HL-60 (cell line): Measurements from ENCODE around the gene DNAH1.

ENCODE experiments used
- DNase-seq, 2 experiments: peaks; one replicate each; pipeline ENCODE4 v3.0.0-alpha.2; 2010 to 2020; ENCODE audit warnings: low read depth in 1 of 2, low spot score in 1 of 2
- H3K27ac ChIP-seq: fragments of 250-450 bp; sonication (Bioruptor Pico); replicated peaks from 2 replicates; pipeline ENCODE4 v1.5.1; 2020; ENCODE audit warnings: mild to moderate bottlenecking, moderate library complexity
- H3K27me3 ChIP-seq: fragments of 250-450 bp; sonication (Bioruptor Pico); 2 replicates; pipeline ENCODE4 v1.5.1; 2021; ENCODE audit warnings: mild to moderate bottlenecking, moderate library complexity; ENCODE audit not compliant: insufficient read depth, poor library complexity, severe bottlenecking
- H3K4me3 ChIP-seq: replicated peaks from 2 replicates; pipeline ENCODE4 v1.5.1; 2011; ENCODE audit warnings: mild to moderate bottlenecking, control low read depth, low read length; ENCODE audit not compliant: insufficient read depth
- CTCF ChIP-seq: IDR thresholded peaks from one replicate; pipeline ENCODE4 v1.5.1; 2011; ENCODE audit warnings: low read length, control low read depth, inconsistent platforms; ENCODE audit not compliant: insufficient read depth
- GABPA ChIP-seq: IDR thresholded peaks from 2 replicates; pipeline ENCODE4 v1.6.1; 2012; ENCODE audit warnings: low read depth
- POLR2AphosphoS5 ChIP-seq: IDR thresholded peaks from 2 replicates; pipeline ENCODE4 v1.6.1; 2012; ENCODE audit warnings: low read depth
- SPI1 ChIP-seq: IDR thresholded peaks from 2 replicates; pipeline ENCODE4 v1.6.1; 2012; ENCODE audit warnings: low read depth, mild to moderate bottlenecking, borderline replicate concordance
- TF ChIP-seq, protein P1 (sequence below): IDR thresholded peaks from 2 replicates; pipeline ENCODE4 v1.6.1; 2012; ENCODE audit warnings: low read depth; ENCODE audit not compliant: insufficient replicate concordance

The DNAH1 gene

DNA sequence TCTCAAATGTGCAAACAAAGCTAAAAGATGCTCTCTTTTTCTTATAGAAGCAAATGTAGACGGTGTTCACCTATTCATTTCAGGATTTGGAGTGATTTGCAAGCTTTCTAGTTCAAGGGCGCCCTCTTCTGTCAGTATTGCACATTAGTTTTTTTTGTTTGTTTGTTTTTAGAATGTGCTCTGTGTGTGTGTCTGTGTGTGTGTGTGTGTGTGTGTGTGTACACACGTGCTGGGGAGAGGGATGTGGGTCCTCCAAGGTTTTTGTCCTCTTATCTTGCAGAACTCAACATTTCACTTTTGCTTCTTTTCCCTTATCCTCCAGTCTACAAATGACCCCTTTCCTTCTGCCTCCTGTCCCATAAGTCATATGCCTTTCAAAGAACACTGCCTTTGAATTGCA is 23.5 kb downstream of the DNAH1 start:
- DNase-seq: peak; percentile 32 to 58
- Histone ChIP-seq H3K27ac (no peak overlapping the region), H3K4me3 (no peak overlapping the region), H3K27me3 (no peaks in the 10 kb centered on the region)
- TF ChIP-seq, protein P1, sequence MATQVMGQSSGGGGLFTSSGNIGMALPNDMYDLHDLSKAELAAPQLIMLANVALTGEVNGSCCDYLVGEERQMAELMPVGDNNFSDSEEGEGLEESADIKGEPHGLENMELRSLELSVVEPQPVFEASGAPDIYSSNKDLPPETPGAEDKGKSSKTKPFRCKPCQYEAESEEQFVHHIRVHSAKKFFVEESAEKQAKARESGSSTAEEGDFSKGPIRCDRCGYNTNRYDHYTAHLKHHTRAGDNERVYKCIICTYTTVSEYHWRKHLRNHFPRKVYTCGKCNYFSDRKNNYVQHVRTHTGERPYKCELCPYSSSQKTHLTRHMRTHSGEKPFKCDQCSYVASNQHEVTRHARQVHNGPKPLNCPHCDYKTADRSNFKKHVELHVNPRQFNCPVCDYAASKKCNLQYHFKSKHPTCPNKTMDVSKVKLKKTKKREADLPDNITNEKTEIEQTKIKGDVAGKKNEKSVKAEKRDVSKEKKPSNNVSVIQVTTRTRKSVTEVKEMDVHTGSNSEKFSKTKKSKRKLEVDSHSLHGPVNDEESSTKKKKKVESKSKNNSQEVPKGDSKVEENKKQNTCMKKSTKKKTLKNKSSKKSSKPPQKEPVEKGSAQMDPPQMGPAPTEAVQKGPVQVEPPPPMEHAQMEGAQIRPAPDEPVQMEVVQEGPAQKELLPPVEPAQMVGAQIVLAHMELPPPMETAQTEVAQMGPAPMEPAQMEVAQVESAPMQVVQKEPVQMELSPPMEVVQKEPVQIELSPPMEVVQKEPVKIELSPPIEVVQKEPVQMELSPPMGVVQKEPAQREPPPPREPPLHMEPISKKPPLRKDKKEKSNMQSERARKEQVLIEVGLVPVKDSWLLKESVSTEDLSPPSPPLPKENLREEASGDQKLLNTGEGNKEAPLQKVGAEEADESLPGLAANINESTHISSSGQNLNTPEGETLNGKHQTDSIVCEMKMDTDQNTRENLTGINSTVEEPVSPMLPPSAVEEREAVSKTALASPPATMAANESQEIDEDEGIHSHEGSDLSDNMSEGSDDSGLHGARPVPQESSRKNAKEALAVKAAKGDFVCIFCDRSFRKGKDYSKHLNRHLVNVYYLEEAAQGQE: no peak
- TF ChIP-seq SPI1 (no peak), GABPA (no peak), POLR2AphosphoS5 (no peak), CTCF (no peak)

DNA sequence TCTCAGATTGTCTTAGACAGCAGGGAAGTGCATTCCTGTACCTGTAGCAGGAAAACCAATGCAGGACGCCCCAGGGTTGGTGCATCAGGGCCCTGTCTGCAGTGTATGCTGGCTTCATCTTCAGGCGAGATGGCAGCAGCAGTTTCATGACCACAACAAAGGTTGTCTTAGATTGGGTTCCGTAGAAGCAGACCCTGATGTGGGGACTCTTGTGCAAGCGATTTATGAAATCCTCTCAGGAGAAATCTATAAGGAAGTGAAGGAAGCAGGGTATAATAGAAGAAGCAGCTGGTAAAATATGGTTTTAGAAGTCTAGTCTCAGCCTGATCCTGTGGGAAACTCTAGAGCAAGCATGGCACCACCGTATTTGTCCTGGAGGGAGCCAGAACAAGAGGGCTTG is 25.0 kb downstream of the DNAH1 start:
- TF ChIP-seq SPI1 (peak; percentile 74; the same call in 1 of the 2 replicates), POLR2AphosphoS5 (no peak)
- no peaks in the 10 kb centered on the region for H3K27me3 ChIP-seq
- peak overlapping the region; percentile 5 for H3K27ac ChIP-seq
- H3K4me3 ChIP-seq: no peak overlapping the region
- DNase-seq: peak; percentile 78 to 86

- H3K27me3 ChIP-seq: no peaks in the 10 kb centered on the region
- H3K4me3 ChIP-seq: no peak overlapping the region
- H3K27ac ChIP-seq: no peak overlapping the region
- no peak for TF ChIP-seq GABPA
- no peak for TF ChIP-seq SPI1
- no peak for TF ChIP-seq POLR2AphosphoS5
- no peak for TF ChIP-seq CTCF
- TF ChIP-seq, protein P1: no peak
- no peak for DNase-seq
Measured at GRCh38 chr3:52343946-52344600, 28.0 kb downstream of the DNAH1 start.

GRCh38 chr3:52345521-52346109 is 29.5 kb downstream of the DNAH1 start:
- no peak overlapping the region for H3K4me3 ChIP-seq
- H3K27ac ChIP-seq: no peak overlapping the region
- no peak for DNase-seq
- TF ChIP-seq SPI1: no peak
- TF ChIP-seq GABPA: no peak
- TF ChIP-seq POLR2AphosphoS5: no peak
- no peak for TF ChIP-seq CTCF
- TF ChIP-seq, protein P1: no peak
- H3K27me3 ChIP-seq: no peaks in the 10 kb centered on the region
